Osteocyte (in vitro differentiated cells): ENCODE measurements around the gene RTN3. TPM values are rescaled to one million over a fixed set of nuclear protein-coding genes. Genes with fewer than 3 reads are reported as not detected.
A peak's percentile ranks its signal among the peaks of the same experiment; 100 is the strongest.

Source experiments
- DNase-seq: peaks from one replicate; pipeline ENCODE4 v3.0.0; 2021; ENCODE audit warnings: mixed read lengths; ENCODE audit not compliant: unreplicated experiment; ENCODE audit errors: extremely low spot score
- H3K27ac Mint-ChIP-seq: one replicate; pipeline ENCODE4 v1.8.0; 2021; ENCODE audit warnings: mild to moderate bottlenecking, mixed read lengths; ENCODE audit not compliant: unreplicated experiment
- H3K27me3 Mint-ChIP-seq: one replicate; pipeline ENCODE4 v1.8.0; 2021; ENCODE audit warnings: mixed read lengths; ENCODE audit not compliant: unreplicated experiment
- H3K36me3 Mint-ChIP-seq: one replicate; pipeline ENCODE4 v1.8.0; 2021; ENCODE audit warnings: mixed read lengths; ENCODE audit not compliant: unreplicated experiment
- H3K4me1 Mint-ChIP-seq: one replicate; pipeline ENCODE4 v1.8.0; 2021; ENCODE audit warnings: mixed read lengths; ENCODE audit not compliant: unreplicated experiment
- H3K4me3 Mint-ChIP-seq: one replicate; pipeline ENCODE4 v1.8.0; 2021; ENCODE audit warnings: mild to moderate bottlenecking, moderate library complexity, mixed read lengths; ENCODE audit not compliant: unreplicated experiment
- H3K9me3 Mint-ChIP-seq: one replicate; pipeline ENCODE4 v1.8.0; 2021; ENCODE audit warnings: mixed read lengths; ENCODE audit not compliant: unreplicated experiment
- total RNA-seq: library from RNA; stranded (reverse); gene quantifications from 2 replicates; pipeline ENCODE4 v1.2.1, GENCODE V29; 2021
- TF ChIP-seq, protein P1 (sequence below): fragments of 200-600 bp; sonication (generic); IDR thresholded peaks from 2 replicates; pipeline ENCODE4 v1.5.0; 2021; ENCODE audit warnings: antibody characterized with exemption, mild to moderate bottlenecking, moderate library complexity

RTN3 gene
- total RNA-seq, 1 donor from 2014 or later, result 109 TPM

DNA sequence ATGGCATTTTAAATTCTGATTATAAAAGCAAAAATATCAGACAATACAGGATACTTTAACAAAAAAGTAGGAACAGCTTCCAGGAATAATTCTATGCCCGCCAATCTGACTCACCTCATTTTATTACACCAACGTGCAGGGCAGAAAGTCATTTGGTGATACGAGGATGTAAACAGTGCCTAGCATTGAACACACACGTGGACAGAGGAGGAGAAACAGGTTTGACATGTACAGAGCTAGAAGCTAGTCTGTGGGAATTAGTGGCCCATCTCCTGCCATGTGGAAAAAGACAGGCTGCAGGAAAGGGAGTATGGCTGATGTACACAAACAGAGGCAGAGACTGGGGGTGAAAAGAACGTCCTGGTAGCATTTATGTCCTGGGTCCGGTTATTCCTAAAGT, 123.0 kb downstream of the RTN3 start:
- Mint-ChIP-seq H3K36me3 (no peaks in the 10 kb centered on the region), H3K27me3 (no peaks in the 10 kb centered on the region), H3K4me1 (peaks cover 4% of the 10 kb centered on the region), H3K27ac (no peak overlapping the region), H3K4me3 (no peak overlapping the region), H3K9me3 (no peaks in the 10 kb centered on the region)
- TF ChIP-seq, protein P1, sequence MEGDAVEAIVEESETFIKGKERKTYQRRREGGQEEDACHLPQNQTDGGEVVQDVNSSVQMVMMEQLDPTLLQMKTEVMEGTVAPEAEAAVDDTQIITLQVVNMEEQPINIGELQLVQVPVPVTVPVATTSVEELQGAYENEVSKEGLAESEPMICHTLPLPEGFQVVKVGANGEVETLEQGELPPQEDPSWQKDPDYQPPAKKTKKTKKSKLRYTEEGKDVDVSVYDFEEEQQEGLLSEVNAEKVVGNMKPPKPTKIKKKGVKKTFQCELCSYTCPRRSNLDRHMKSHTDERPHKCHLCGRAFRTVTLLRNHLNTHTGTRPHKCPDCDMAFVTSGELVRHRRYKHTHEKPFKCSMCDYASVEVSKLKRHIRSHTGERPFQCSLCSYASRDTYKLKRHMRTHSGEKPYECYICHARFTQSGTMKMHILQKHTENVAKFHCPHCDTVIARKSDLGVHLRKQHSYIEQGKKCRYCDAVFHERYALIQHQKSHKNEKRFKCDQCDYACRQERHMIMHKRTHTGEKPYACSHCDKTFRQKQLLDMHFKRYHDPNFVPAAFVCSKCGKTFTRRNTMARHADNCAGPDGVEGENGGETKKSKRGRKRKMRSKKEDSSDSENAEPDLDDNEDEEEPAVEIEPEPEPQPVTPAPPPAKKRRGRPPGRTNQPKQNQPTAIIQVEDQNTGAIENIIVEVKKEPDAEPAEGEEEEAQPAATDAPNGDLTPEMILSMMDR, result no peak
- no peak for DNase-seq

DNA sequence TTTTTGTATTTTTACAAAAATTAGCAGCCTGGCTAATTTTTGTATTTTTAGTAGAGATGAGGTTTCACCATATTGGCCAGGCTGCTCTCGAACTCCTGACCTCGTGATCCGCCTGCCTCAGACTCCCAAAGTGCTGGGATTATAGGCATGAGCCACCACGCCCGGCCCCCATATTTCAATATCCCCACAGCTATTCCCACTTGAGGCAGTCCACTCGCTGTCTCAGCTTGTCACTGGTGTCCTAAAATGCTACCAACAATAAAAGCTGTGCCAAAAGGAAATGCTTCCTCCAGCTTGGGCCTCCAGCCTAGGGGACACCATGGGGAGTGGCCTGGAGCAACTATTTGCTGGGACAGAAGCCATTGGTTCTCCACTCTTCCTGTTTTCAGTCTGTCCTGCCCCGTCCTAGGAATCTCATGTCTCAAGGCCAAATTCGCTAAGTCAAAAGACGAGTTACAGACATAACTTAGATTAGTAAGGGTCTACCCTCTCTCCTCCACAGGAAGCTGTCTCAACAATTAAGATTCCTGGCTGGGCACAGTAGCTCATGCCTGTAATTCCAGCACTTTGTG, 124.6 kb downstream of the RTN3 start:
- no peak for DNase-seq
- Mint-ChIP-seq H3K9me3 (no peaks in the 10 kb centered on the region), H3K27me3 (no peaks in the 10 kb centered on the region), H3K27ac (peak overlapping the region; percentile 31), H3K36me3 (no peaks in the 10 kb centered on the region), H3K4me1 (peaks cover 4% of the 10 kb centered on the region), H3K4me3 (no peak overlapping the region)
- TF ChIP-seq, protein P1, result no peak

Other genes with a start within 250 kb of the RTN3 start
- not detected in 2 replicates for gene PLAAT5, start 190.3 kb upstream of the RTN3 start, total RNA-seq
- gene LGALS12, start 175.4 kb upstream of the RTN3 start, total RNA-seq, result not detected in 2 replicates
- gene PLAAT4, start 144.7 kb upstream of the RTN3 start, total RNA-seq, result 7.3 and 8.5 TPM in 2 replicates
- not detected in 2 replicates for gene PLAAT2, start 118.1 kb upstream of the RTN3 start, total RNA-seq
- gene PLAAT3, start 67.1 kb upstream of the RTN3 start, total RNA-seq, result 19.0 and 20.0 TPM in 2 replicates
- gene ATL3, start 10.1 kb upstream of the RTN3 start, total RNA-seq, result 96.9 and 107 TPM in 2 replicates
- 32.1 and 34.3 TPM in 2 replicates for gene ZFTA, start 87.3 kb downstream of the RTN3 start, total RNA-seq
- gene SPINDOC, start 132.0 kb downstream of the RTN3 start, total RNA-seq, result 32.1 and 33.5 TPM in 2 replicates
- 31.8 and 33.4 TPM in 2 replicates for gene MARK2, start 157.6 kb downstream of the RTN3 start, total RNA-seq
- 2.5 and 2.6 TPM in 2 replicates for gene RCOR2, start 235.7 kb downstream of the RTN3 start, total RNA-seq